ENCODE results near the gene PRRC2A.

Gene PRRC2A

GRCh38 chr6:31636698-31637596 is 16.4 kb downstream of the PRRC2A start (continued):
- TF ChIP-seq ZNF19 (tag by site-specific recombination; IDR thresholded peaks at IDR 0.05; ENCODE audit: low read depth): no peak
- no peak for TF ChIP-seq ZNF114 (tag by site-specific recombination; IDR thresholded peaks at IDR 0.05)
- TF ChIP-seq IKZF3 (tag by site-specific recombination; IDR thresholded peaks at IDR 0.05): peak; percentile 42; the same call in 1 of the 2 replicates

- Histone ChIP-seq H3K4me1 (ENCODE audit: control insufficient read depth, insufficient read depth, low read length) (no peaks in the 10 kb centered on the region), H3K4me3 (ENCODE audit: low read depth, low read length) (no peak overlapping the region), H3K36me3 (ENCODE audit: control insufficient read depth in 2 of 2, insufficient read depth in 1 of 2, low read length in 2 of 2) (peaks cover 40 to 94% of the 10 kb centered on the region in 2 experiments), H3K9me3 (ENCODE audit: control insufficient read depth, insufficient read depth, low read depth, low read length) (no peaks in the 10 kb centered on the region), H3K27ac (ENCODE audit: extremely low read depth, low read depth, low read length) (no peak overlapping the region; the same call in 1 of the 2 replicates)
- TF ChIP-seq PRDM2 (tag by site-specific recombination; IDR thresholded peaks at IDR 0.05; ENCODE audit: borderline replicate concordance): no peak
- TF ChIP-seq HOXC10 (CRISPR knock-in tag; IDR thresholded peaks at IDR 0.05): no peak
- TF ChIP-seq ZNF10 (tag by site-specific recombination; IDR thresholded peaks at IDR 0.05): 0 out of 2 replicates have a peak, but pooled peaks have one; percentile 51
- TF ChIP-seq, protein P1, sequence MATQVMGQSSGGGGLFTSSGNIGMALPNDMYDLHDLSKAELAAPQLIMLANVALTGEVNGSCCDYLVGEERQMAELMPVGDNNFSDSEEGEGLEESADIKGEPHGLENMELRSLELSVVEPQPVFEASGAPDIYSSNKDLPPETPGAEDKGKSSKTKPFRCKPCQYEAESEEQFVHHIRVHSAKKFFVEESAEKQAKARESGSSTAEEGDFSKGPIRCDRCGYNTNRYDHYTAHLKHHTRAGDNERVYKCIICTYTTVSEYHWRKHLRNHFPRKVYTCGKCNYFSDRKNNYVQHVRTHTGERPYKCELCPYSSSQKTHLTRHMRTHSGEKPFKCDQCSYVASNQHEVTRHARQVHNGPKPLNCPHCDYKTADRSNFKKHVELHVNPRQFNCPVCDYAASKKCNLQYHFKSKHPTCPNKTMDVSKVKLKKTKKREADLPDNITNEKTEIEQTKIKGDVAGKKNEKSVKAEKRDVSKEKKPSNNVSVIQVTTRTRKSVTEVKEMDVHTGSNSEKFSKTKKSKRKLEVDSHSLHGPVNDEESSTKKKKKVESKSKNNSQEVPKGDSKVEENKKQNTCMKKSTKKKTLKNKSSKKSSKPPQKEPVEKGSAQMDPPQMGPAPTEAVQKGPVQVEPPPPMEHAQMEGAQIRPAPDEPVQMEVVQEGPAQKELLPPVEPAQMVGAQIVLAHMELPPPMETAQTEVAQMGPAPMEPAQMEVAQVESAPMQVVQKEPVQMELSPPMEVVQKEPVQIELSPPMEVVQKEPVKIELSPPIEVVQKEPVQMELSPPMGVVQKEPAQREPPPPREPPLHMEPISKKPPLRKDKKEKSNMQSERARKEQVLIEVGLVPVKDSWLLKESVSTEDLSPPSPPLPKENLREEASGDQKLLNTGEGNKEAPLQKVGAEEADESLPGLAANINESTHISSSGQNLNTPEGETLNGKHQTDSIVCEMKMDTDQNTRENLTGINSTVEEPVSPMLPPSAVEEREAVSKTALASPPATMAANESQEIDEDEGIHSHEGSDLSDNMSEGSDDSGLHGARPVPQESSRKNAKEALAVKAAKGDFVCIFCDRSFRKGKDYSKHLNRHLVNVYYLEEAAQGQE (tag by site-specific recombination; IDR thresholded peaks at IDR 0.05): no peak
- POLR2A ChIA-PET: interaction anchor here (0.5 to 11.0 kb wide), 12 partner anchors 12 to 817 kb away, joined by 3 to 123 read pairs (median 5); partner anchors contain the start of genes BAG6, C6orf47, GPANK1 and HSPA1B
- CTCF ChIA-PET: no interaction called here
Measured at GRCh38 chr6:31639043-31639442, 18.5 kb downstream of the PRRC2A start.

- no peaks in the 10 kb centered on the region for H3K9me3 ChIP-seq (ENCODE audit: control insufficient read depth, insufficient read depth, low read depth, low read length)
- TF ChIP-seq ZFP69B (tag by site-specific recombination; IDR thresholded peaks at IDR 0.05) (no peak), ZNF837 (tag by site-specific recombination; IDR thresholded peaks at IDR 0.05) (no peak)
- POLR2A ChIA-PET: interaction anchor here (0.5 to 11.0 kb wide), 10 partner anchors 12 to 145 kb away, joined by 3 to 123 read pairs (median 6); partner anchors contain the start of genes BAG6, C6orf47 and PRRC2A
- H3K4me1 ChIP-seq (ENCODE audit: control insufficient read depth, insufficient read depth, low read length): no peaks in the 10 kb centered on the region
- CTCF ChIA-PET: no interaction called here
- H3K4me3 ChIP-seq (ENCODE audit: low read depth, low read length): no peak overlapping the region
- H3K27ac ChIP-seq (ENCODE audit: extremely low read depth, low read depth, low read length): no peak overlapping the region; the same call in 1 of the 2 replicates
- peaks cover 38 to 94% of the 10 kb centered on the region in 2 experiments for H3K36me3 ChIP-seq (ENCODE audit: control insufficient read depth in 2 of 2, insufficient read depth in 1 of 2, low read length in 2 of 2)
Measured at GRCh38 chr6:31639449-31639861, 18.9 kb downstream of the PRRC2A start.
